Stimulated activated CD8-positive, alpha-beta memory T cell treated with anti-CD3 and anti-CD28 coated beads, Interleukin-4, amount 100 ng/mL, for 4 hours (primary cell): ENCODE data around the gene NDN.

ENCODE experiments used
- DNase-seq, 2 donors: peaks; one replicate each; pipeline ENCODE4 v3.0.0-alpha.2; 2020; ENCODE audit warnings: low read depth in 2 of 2, low spot score in 1 of 2

NDN gene

GRCh38 chr15:23642413-23643044, 44.6 kb downstream of the NDN start:
- DNase-seq = no peak
